K562 (cell line): ENCODE results near the gene DMBT1. TPM values are rescaled to one million over a fixed set of nuclear protein-coding genes. Genes with fewer than 3 reads are reported as not detected.

ENCODE experiments used
- ATAC-seq: fragments of 200-7000 bp; cut with Tn5 transposase; 3 replicates; pipeline ENCODE4 v1.9.1; 2020; ENCODE audit warnings: moderate library complexity
- BruUV-seq: library from RNA; stranded (reverse); fragments of 400-500 nt; replicated peaks from 2 replicates; lab custom pipeline; 2021; lab: Mats Ljungman, UMichigan
- CTCF ChIA-PET: fragments of 300-600 bp; formaldehyde crosslinking; extraction: SDS; loops from one replicate; lab custom pipeline; 2021; ENCODE audit warnings: low intra/inter-chr PET ratio; lab: Yijun Ruan, JAX
- POLR2A ChIA-PET: fragments of 300-600, 350-650 bp; sonication (Branson Sonifier 250); formaldehyde crosslinking; extraction: SDS; loops from one replicate; lab custom pipeline; 2021; ENCODE audit warnings: antibody characterized with exemption, inconsistent platforms; lab: Yijun Ruan, JAX
- DNase-seq, 4 experiments: peaks; one replicate each; pipeline versions ENCODE4 v3.0.0 to v3.0.0-alpha.2; 2011 to 2018; ENCODE audit warnings: low spot score in 3 of 4, mixed read lengths in 3 of 4; ENCODE audit errors: extremely low read depth in 1 of 4
- FAIRE-seq: peaks from 2 replicates; lab custom pipeline; 2011; peaks lifted over from hg19 to GRCh38; lab: Jason Lieb, UNC
- H2AFZ ChIP-seq: 2 replicates; pipeline ENCODE4 v1.6.0; 2011; ENCODE audit warnings: low read depth, low read length, control low read depth, inconsistent platforms
- H3K27ac ChIP-seq: fragments of 200-600 bp; 3 replicates; pipeline ENCODE4 v1.8.0; 2011; ENCODE audit warnings: low read depth, mild to moderate bottlenecking, control low read depth, inconsistent platforms, low read length, moderate library complexity, mixed read lengths; ENCODE audit errors: extremely low read depth
- H3K27me3 ChIP-seq, 2 experiments: fragments of 300-600 bp in 1 of 2; 2 replicates in 1 of 2; 3 replicates in 1 of 2; pipeline versions ENCODE4 v1.6.0 to v1.8.0; 2011; ENCODE audit warnings: inconsistent platforms in 2 of 2, low read length in 2 of 2, mild to moderate bottlenecking in 1 of 2, mixed read lengths in 1 of 2, moderate library complexity in 1 of 2; ENCODE audit not compliant: control insufficient read depth in 2 of 2, insufficient read depth in 2 of 2
- H3K36me3 ChIP-seq: fragments of 300-600 bp; 3 replicates; pipeline ENCODE4 v1.8.0; 2011; ENCODE audit warnings: mild to moderate bottlenecking, low read length, inconsistent platforms; ENCODE audit not compliant: control insufficient read depth, insufficient read depth
- H3K4me1 ChIP-seq, 2 experiments: fragments of 200-600 bp in 1 of 2; replicated peaks in 1 of 2; 2 replicates in 1 of 2; 3 replicates in 1 of 2; pipeline versions ENCODE4 v1.5.1 to v1.8.0; 2011; ENCODE audit warnings: inconsistent platforms in 2 of 2, low read length in 2 of 2, mild to moderate bottlenecking in 1 of 2, mixed read lengths in 1 of 2, moderate library complexity in 1 of 2; ENCODE audit not compliant: control insufficient read depth in 2 of 2, insufficient read depth in 2 of 2
- H3K4me2 ChIP-seq: 2 replicates; pipeline ENCODE4 v1.6.1; 2011; ENCODE audit warnings: low read length, control low read depth, inconsistent platforms, mixed read lengths; ENCODE audit not compliant: insufficient read depth
- H3K4me3 ChIP-seq: fragments of 200-600 bp; sonication (generic), shearing (Covaris generic); 2 replicates; pipeline ENCODE4 v1.5.1; 2016; ENCODE audit warnings: control low read depth, inconsistent platforms
- H3K79me2 ChIP-seq: fragments of 200-600 bp; 3 replicates; pipeline ENCODE4 v1.8.0; 2011; ENCODE audit warnings: low read length, inconsistent platforms; ENCODE audit not compliant: control insufficient read depth, insufficient read depth
- H3K9ac ChIP-seq, 2 experiments: 2 replicates each; pipeline versions ENCODE4 v1.6.0 to v1.6.1; 2011; ENCODE audit warnings: low read depth in 2 of 2, low read length in 2 of 2, control low read depth in 1 of 2, inconsistent platforms in 1 of 2, mild to moderate bottlenecking in 1 of 2, mixed read lengths in 1 of 2; ENCODE audit not compliant: insufficient read depth in 1 of 2
- H3K9me1 ChIP-seq: one replicate; pipeline ENCODE4 v1.6.0; 2011; ENCODE audit warnings: inconsistent platforms, mild to moderate bottlenecking, low read length, moderate library complexity; ENCODE audit not compliant: control insufficient read depth, insufficient read depth
- H3K9me3 ChIP-seq: replicated peaks from 2 replicates; pipeline ENCODE4 v1.5.1; 2011; ENCODE audit warnings: low read depth, low read length, inconsistent platforms; ENCODE audit not compliant: control insufficient read depth, insufficient read depth
- H4K20me1 ChIP-seq: replicated peaks from 2 replicates; pipeline ENCODE4 v1.6.1; 2011; ENCODE audit warnings: low read length, inconsistent platforms, mixed read lengths; ENCODE audit not compliant: control insufficient read depth, insufficient read depth
- BCOR ChIP-seq: fragments of 450-650 bp; IDR thresholded peaks from 2 replicates; pipeline ENCODE4 v1.6.1; 2016
- DPF2 ChIP-seq: fragments of 450-650 bp; IDR thresholded peaks from 2 replicates; pipeline ENCODE4 v1.6.1; 2016
- ELF1 ChIP-seq: fragments of 200-800 bp; sonication (Bioruptor generic); IDR thresholded peaks from 2 replicates; pipeline ENCODE4 v1.6.1; 2016; ENCODE audit warnings: missing genetic modification characterization, missing compliant biosample characterization
- ETV5 ChIP-seq: sonication (generic); formaldehyde crosslinking; IDR thresholded peaks from 2 replicates; pipeline ENCODE4 v1.4.0; 2020; ENCODE audit warnings: low read depth, mild to moderate bottlenecking, missing genetic modification reagents
- HNRNPH1 ChIP-seq: fragments of 200-400 bp; formaldehyde crosslinking; optimal IDR thresholded peaks from 2 replicates; pipeline ENCODE3; 2017; ENCODE audit warnings: low read depth, mild to moderate bottlenecking, low read length, moderate library complexity
- KDM2B ChIP-seq: fragments of 250-450 bp; sonication (Bioruptor Pico); IDR thresholded peaks from 2 replicates; pipeline ENCODE4 v1.8.0; 2021; ENCODE audit warnings: mild to moderate bottlenecking, moderate library complexity
- MEIS2 ChIP-seq: fragments of 450-650 bp; IDR thresholded peaks from 2 replicates; pipeline ENCODE4 v1.6.1; 2014; ENCODE audit warnings: mild to moderate bottlenecking; ENCODE audit not compliant: partially characterized antibody
- MIER1 ChIP-seq: fragments of 450-650 bp; IDR thresholded peaks from 2 replicates; pipeline ENCODE4 v1.6.1; 2016; ENCODE audit warnings: antibody characterized with exemption, mild to moderate bottlenecking, low read depth
- MTA3 ChIP-seq: fragments of 450-650 bp; formaldehyde crosslinking; IDR thresholded peaks from 2 replicates; pipeline ENCODE4 v1.6.1; 2017; ENCODE audit warnings: mild to moderate bottlenecking, borderline replicate concordance
- MYBL2 ChIP-seq, 2 experiments: fragments of 450-650 bp in 1 of 2; sonication (generic) in 1 of 2; formaldehyde crosslinking in 1 of 2; IDR thresholded peaks; 2 replicates each; pipeline versions ENCODE4 v1.6.1 to v1.8.1; 2017 to 2022; ENCODE audit warnings: borderline replicate concordance in 1 of 2, inconsistent platforms in 1 of 2, low read depth in 1 of 2, mild to moderate bottlenecking in 1 of 2, missing genetic modification reagents in 1 of 2, moderate library complexity in 1 of 2
- NR2C1 ChIP-seq, 2 experiments: fragments of 450-650 bp; IDR thresholded peaks; 2 replicates each; pipeline ENCODE4 v1.6.1; 2017; ENCODE audit warnings: mild to moderate bottlenecking in 2 of 2, antibody characterized with exemption in 1 of 2, inconsistent platforms in 1 of 2, missing compliant biosample characterization in 1 of 2, missing genetic modification characterization in 1 of 2
- OTX1 ChIP-seq: fragments of 450-650 bp; formaldehyde crosslinking; IDR thresholded peaks from 2 replicates; pipeline ENCODE4 v1.4.0; 2022; ENCODE audit warnings: mild to moderate bottlenecking
- RAD21 ChIP-seq, 2 experiments: fragments of 250-450 bp in 1 of 2; fragments of 450-650 bp in 1 of 2; sonication (Bioruptor Pico) in 1 of 2; formaldehyde crosslinking in 1 of 2; IDR thresholded peaks in 1 of 2; conservative IDR thresholded peaks in 1 of 2; 2 replicates each; pipeline versions ENCODE4 v1.4.0 to v1.8.0; 2020 to 2022; ENCODE audit warnings: mild to moderate bottlenecking in 2 of 2, moderate library complexity in 1 of 2
- ZNF282 ChIP-seq: sonication (generic); formaldehyde crosslinking; IDR thresholded peaks from 2 replicates; pipeline ENCODE4 v1.8.1; 2023; ENCODE audit warnings: missing genetic modification reagents
- ZNF639 ChIP-seq, 2 experiments: fragments of 200-800 bp in 1 of 2; sonication (Bioruptor generic) in 1 of 2; sonication (generic) in 1 of 2; formaldehyde crosslinking in 1 of 2; IDR thresholded peaks in 1 of 2; conservative IDR thresholded peaks in 1 of 2; 2 replicates each; pipeline versions ENCODE4 v1.5.0 to v1.6.1; 2016 to 2020; ENCODE audit warnings: missing compliant biosample characterization in 1 of 2, missing genetic modification characterization in 1 of 2, missing genetic modification reagents in 1 of 2
- ZNF75A ChIP-seq: fragments of 450-650 bp; formaldehyde crosslinking; IDR thresholded peaks from 2 replicates; pipeline ENCODE4 v1.4.0; 2020; ENCODE audit warnings: mild to moderate bottlenecking
- WGBS: fragments of 100-300 bp; shearing (Covaris generic); methylation state at CpG from one replicate; pipeline ENCODE4 v1.1.6; 2016; ENCODE audit warnings: low coverage, mixed read lengths; ENCODE audit not compliant: insufficient coverage; ENCODE audit errors: missing lambda C conversion rate; 5-methylcytosine and 5-hydroxymethylcytosine counted together
- in situ Hi-C: fragments of 300-500 bp; cut with MboI; formaldehyde crosslinking; loops from 4 replicates; pipeline ENCODE4 v1.15.0; 2018; ENCODE audit warnings: inconsistent platforms, mixed read lengths
- intact Hi-C: fragments of 100-400 bp; cut with micrococcal nuclease; formaldehyde crosslinking; loops from 2 replicates; pipeline ENCODE4 v1.14.2; 2022
- polyA plus RNA-seq, 8 experiments: library from polyadenylated mRNA; depleted of rRNA in 4 of 8; stranded (reverse) in 5 of 8; unstranded in 3 of 8; fragments of >200 nt; fragmentation: Nextera tagmentation in 2 of 8; fragmentation: Illumina TruSeq in 1 of 8; extraction: Ambion mirVana in 2 of 8; extraction: Trizol in 1 of 8; gene quantifications; 2 replicates each; pipeline versions ENCODE4 v1.2.1 to v1.2.3, GENCODE V29; 2011 to 2014; ENCODE audit warnings: inconsistent platforms in 1 of 8, missing spikeins in 1 of 8
- total RNA-seq, 7 experiments: library from RNA; depleted of rRNA in 6 of 7; stranded (reverse); fragments of >200 nt in 6 of 7; fragmentation: Illumina TruSeq in 2 of 7; extraction: Trizol in 2 of 7; gene quantifications; 2 replicates each; pipeline versions ENCODE4 v1.2.1 to v1.2.3, GENCODE V29; 2011 to 2021; ENCODE audit warnings: low replicate concordance in 1 of 7
- TF ChIP-seq, protein P1 (sequence below): fragments of 250-450 bp; sonication (Bioruptor Pico); IDR thresholded peaks from 2 replicates; pipeline ENCODE4 v1.4.0; 2020; ENCODE audit warnings: borderline replicate concordance
- TF ChIP-seq, protein P2 (sequence below): fragments of 450-650 bp; formaldehyde crosslinking; IDR thresholded peaks from 2 replicates; pipeline ENCODE4 v1.4.0; 2020; ENCODE audit warnings: mild to moderate bottlenecking

Gene DMBT1
- total and polyA plus RNA-seq, 9 of the 15 experiments (the other 6 are each of a cell fraction or from before 2014, with no cell fraction given): 0.01 to 0.07 TPM; not detected in 7

DNA sequence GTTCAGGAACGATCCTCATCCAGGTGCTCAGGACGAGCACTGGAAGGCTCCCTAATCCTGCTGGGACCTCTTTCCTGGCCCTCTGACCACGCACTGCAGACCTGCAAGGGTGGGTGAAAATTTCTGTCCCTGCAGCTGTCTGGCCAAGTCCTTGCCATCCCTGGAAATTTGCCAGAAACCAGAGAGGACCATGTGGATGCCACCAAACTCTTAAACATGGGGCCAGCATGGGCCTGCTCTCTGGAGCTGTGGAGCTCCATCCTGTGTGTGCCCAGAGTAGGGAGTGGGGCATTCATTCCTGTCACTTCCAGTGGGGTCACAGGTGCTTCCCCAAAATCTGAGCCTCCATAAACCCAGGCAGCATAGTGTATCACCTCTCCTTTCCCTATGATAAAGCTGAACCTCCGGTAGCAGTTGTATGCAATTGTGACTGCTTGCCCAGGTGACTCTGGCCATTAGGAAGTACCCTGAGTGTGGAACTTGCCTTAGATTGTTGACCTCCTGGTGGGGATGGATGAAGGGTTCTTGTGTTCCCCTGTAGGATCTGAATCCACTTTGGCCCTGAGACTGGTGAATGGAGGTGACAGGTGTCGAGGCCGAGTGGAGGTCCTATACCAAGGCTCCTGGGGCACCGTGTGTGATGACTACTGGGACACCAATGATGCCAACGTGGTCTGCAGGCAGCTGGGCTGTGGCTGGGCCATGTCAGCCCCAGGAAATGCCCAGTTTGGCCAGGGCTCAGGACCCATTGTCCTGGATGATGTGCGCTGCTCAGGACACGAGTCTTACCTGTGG is 57.1 kb downstream of the DMBT1 start:
- FAIRE-seq: no peak
- Histone ChIP-seq H2AFZ (no peak overlapping the region), H3K4me2 (no peak overlapping the region), H3K27ac (no peak overlapping the region), H3K9me1 (no peaks in the 10 kb centered on the region), H3K4me3 (no peak overlapping the region), H4K20me1 (no peaks in the 10 kb centered on the region), H3K36me3 (no peaks in the 10 kb centered on the region), H3K4me1 (no peaks in the 10 kb centered on the region), H3K9ac (no peak overlapping the region), H3K9me3 (no peaks in the 10 kb centered on the region), H3K27me3 (no peaks in the 10 kb centered on the region), H3K79me2 (no peaks in the 10 kb centered on the region)
- no peak for TF ChIP-seq KDM2B (CRISPR knock-in tag)
- TF ChIP-seq OTX1 (CRISPR knock-in tag): no peak
- no peak for TF ChIP-seq MIER1
- no peak for TF ChIP-seq MTA3
- no peak for TF ChIP-seq ELF1 (tag)
- TF ChIP-seq, protein P1, sequence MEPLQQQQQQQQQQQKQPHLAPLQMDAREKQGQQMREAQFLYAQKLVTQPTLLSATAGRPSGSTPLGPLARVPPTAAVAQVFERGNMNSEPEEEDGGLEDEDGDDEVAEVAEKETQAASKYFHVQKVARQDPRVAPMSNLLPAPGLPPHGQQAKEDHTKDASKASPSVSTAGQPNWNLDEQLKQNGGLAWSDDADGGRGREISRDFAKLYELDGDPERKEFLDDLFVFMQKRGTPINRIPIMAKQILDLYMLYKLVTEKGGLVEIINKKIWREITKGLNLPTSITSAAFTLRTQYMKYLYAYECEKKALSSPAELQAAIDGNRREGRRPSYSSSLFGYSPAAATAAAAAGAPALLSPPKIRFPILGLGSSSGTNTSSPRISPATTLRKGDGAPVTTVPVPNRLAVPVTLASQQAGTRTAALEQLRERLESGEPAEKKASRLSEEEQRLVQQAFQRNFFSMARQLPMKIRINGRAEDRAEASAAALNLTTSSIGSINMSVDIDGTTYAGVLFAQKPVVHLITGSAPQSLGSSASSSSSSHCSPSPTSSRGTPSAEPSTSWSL: no peak
- TF ChIP-seq, protein P2, sequence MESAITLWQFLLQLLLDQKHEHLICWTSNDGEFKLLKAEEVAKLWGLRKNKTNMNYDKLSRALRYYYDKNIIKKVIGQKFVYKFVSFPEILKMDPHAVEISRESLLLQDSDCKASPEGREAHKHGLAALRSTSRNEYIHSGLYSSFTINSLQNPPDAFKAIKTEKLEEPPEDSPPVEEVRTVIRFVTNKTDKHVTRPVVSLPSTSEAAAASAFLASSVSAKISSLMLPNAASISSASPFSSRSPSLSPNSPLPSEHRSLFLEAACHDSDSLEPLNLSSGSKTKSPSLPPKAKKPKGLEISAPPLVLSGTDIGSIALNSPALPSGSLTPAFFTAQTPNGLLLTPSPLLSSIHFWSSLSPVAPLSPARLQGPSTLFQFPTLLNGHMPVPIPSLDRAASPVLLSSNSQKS (CRISPR knock-in tag): no peak
- no peak for TF ChIP-seq RAD21 (CRISPR knock-in tag; conservative IDR thresholded peaks at IDR 0.05 in 1 of 2, IDR thresholded peaks at IDR 0.05 in 1 of 2)
- no peak for TF ChIP-seq ZNF282
- TF ChIP-seq MYBL2 (IDR thresholded peaks at IDR 0.05; ENCODE audit: low read depth): no peak
- no peak for TF ChIP-seq MYBL2 (CRISPR knock-in tag; IDR thresholded peaks at IDR 0.05; ENCODE audit: borderline replicate concordance)
- TF ChIP-seq ETV5 (CRISPR knock-in tag): no peak
- no peak for TF ChIP-seq ZNF75A (CRISPR knock-in tag)
- TF ChIP-seq NR2C1 (IDR thresholded peaks at IDR 0.05): no peak
- no peak for TF ChIP-seq NR2C1 (tag; IDR thresholded peaks at IDR 0.05)
- TF ChIP-seq BCOR: no peak
- no peak for TF ChIP-seq DPF2
- TF ChIP-seq MEIS2: no peak
- TF ChIP-seq ZNF639 (CRISPR knock-in tag; conservative IDR thresholded peaks at IDR 0.05 in 1 of 2, IDR thresholded peaks at IDR 0.05 in 1 of 2): no peak
- TF ChIP-seq HNRNPH1: no peak
- in situ Hi-C loops (no loop called here), intact Hi-C loops (no loop called here)
- 0% methylated on average over 7 of the region's 10 CpGs for WGBS
- ATAC-seq: no peak
- ChIA-PET CTCF (no interaction called here), POLR2A (no interaction called here)
- no peak for DNase-seq
- BruUV-seq: no TSS peak
